Activated naive CD4-positive, alpha-beta T cell treated with anti-CD3 and anti-CD28 coated beads, Interleukin-2, amount 50 U/mL, for 24 hours (primary cell): ENCODE data around the gene RBM47.
"Not testable (repeated sequence)": the region's sequence is repeated elsewhere in the genome, so short reads cannot be mapped to it uniquely, and the experiment has no call there.

Experiments used
- H3K27ac Mint-ChIP-seq: one replicate; pipeline ENCODE4 v1.8.0; 2021; ENCODE audit warnings: mild to moderate bottlenecking, mixed read lengths
- H3K27me3 Mint-ChIP-seq: one replicate; pipeline ENCODE4 v1.8.0; 2021; ENCODE audit warnings: mixed read lengths
- H3K36me3 Mint-ChIP-seq: one replicate; pipeline ENCODE4 v1.8.0; 2021; ENCODE audit warnings: mixed read lengths
- H3K4me1 Mint-ChIP-seq: one replicate; pipeline ENCODE4 v1.8.0; 2021; ENCODE audit warnings: mixed read lengths
- H3K4me3 Mint-ChIP-seq: one replicate; pipeline ENCODE4 v1.8.0; 2021; ENCODE audit warnings: mild to moderate bottlenecking, mixed read lengths
- H3K9me3 Mint-ChIP-seq: one replicate; pipeline ENCODE4 v1.8.0; 2021; ENCODE audit warnings: mixed read lengths

Gene RBM47

GRCh38 chr4:40453912-40454311, 175.8 kb downstream of the RBM47 start:
- peaks cover 17% of the 10 kb centered on the region for H3K4me1 Mint-ChIP-seq
- no peaks in the 10 kb centered on the region for H3K9me3 Mint-ChIP-seq
- H3K27ac Mint-ChIP-seq = no peak overlapping the region
- no peaks in the 10 kb centered on the region for H3K36me3 Mint-ChIP-seq
- no peak overlapping the region for H3K4me3 Mint-ChIP-seq
- H3K27me3 Mint-ChIP-seq = no peaks in the 10 kb centered on the region

DNA sequence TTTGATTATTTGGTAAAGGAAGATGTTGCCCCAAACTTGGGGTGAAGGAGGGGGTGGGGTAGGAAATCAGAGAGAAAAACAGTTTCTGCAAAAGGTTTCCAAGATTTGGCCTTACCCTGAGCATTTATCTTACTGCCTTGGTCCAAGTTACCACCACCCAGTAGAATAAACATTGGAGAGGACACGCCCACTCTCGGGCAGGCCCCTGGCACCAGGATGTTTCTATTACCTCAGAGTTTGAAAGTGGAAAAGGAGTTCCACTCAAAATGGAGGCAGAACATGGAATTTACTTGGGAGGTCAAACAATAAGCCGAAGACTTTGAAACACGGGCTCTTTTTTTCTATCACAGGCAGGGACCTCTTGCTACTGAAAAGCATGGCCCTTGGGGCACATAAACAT, 180.8 kb downstream of the RBM47 start:
- Mint-ChIP-seq H3K4me3 (no peak overlapping the region), H3K27me3 (no peaks in the 10 kb centered on the region), H3K4me1 (peaks cover 22% of the 10 kb centered on the region), H3K36me3 (no peaks in the 10 kb centered on the region), H3K27ac (peak overlapping the region; percentile 43), H3K9me3 (no peaks in the 10 kb centered on the region)

DNA sequence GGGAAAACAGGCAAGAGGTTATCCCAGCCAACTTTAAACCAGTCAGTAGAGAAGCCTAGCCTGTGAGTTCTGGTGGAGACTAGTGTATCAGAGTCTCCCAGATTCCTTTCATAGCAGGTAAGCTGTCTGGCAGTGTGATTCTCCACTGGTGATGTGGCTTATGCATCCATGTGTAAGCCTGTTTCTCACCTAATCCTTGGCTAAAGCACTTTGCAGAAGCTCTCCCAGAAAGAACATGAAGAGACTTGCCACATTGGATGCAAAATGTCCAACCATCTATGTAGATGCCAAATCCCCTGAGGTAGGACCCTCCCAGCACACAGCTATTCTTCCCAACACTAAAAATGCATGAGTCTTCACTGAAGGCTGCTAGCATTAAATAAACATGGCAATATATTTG, 182.8 kb downstream of the RBM47 start:
- Mint-ChIP-seq H3K27me3 (no peaks in the 10 kb centered on the region), H3K36me3 (no peaks in the 10 kb centered on the region), H3K27ac (no peak overlapping the region), H3K4me3 (no peak overlapping the region), H3K9me3 (no peaks in the 10 kb centered on the region), H3K4me1 (peaks cover 17% of the 10 kb centered on the region)

DNA sequence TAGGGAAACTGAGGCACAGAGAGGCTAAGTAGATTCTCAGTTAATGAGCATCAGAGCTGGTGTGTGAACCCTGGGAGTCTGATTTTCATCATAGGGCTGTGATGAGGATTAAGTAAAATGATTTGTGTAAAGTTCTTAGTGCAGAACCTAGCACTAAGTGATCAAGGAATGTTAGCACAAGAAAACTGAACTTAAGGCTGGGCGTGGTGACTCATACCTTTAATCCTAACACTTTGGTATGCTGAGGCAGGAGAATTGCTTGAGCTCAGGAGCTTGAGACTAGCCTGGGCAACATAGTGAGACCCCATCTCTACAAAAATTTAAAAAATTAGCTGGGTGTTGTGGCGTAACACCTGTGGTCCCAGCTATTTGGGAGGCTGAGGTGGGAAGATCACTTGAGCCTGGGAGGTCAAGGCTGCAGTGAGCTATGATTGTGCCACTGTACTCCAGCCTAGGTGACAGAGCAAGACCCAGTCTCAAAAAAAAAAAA, 183.4 kb downstream of the RBM47 start:
- not testable (repeated sequence) for H3K9me3 Mint-ChIP-seq, H3K36me3 Mint-ChIP-seq, H3K4me3 Mint-ChIP-seq, H3K27ac Mint-ChIP-seq, H3K27me3 Mint-ChIP-seq
- peaks cover 17% of the 10 kb centered on the region for H3K4me1 Mint-ChIP-seq

- Mint-ChIP-seq H3K27ac (no peak overlapping the region), H3K4me1 (peaks cover 20% of the 10 kb centered on the region), H3K4me3 (no peak overlapping the region), H3K36me3 (no peaks in the 10 kb centered on the region), H3K27me3 (no peaks in the 10 kb centered on the region), H3K9me3 (no peaks in the 10 kb centered on the region)
Measured at GRCh38 chr4:40445671-40446070, 184.0 kb downstream of the RBM47 start.

GRCh38 chr4:40441430-40441829, 188.2 kb downstream of the RBM47 start:
- H3K4me1 Mint-ChIP-seq = peaks cover 38% of the 10 kb centered on the region
- no peak overlapping the region for H3K4me3 Mint-ChIP-seq
- peaks cover 2% of the 10 kb centered on the region for H3K36me3 Mint-ChIP-seq
- H3K27me3 Mint-ChIP-seq = no peaks in the 10 kb centered on the region
- H3K9me3 Mint-ChIP-seq = no peaks in the 10 kb centered on the region
- H3K27ac Mint-ChIP-seq = no peak overlapping the region

DNA sequence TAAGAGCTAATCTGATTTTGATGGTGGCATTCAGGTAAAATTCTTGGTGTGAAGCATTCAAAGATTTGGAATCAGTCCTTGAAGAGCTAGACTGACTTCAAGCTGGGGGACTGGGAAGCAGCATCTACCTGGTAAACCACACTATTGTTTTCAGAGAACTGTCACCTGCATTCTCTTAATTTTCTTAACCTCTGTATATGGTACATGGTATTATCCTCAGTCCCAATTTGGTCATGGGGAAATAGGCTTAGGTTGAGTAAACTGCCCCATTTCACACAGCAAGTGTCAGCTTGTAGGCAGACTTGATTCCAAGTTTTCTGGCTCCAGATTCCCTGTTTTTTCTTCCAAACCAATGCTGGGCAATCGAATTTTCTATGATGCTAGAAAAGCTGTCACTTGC, 190.1 kb downstream of the RBM47 start:
- no peaks in the 10 kb centered on the region for H3K27me3 Mint-ChIP-seq
- H3K27ac Mint-ChIP-seq = peak overlapping the region; percentile 59
- no peaks in the 10 kb centered on the region for H3K9me3 Mint-ChIP-seq
- H3K4me1 Mint-ChIP-seq = peaks cover 46% of the 10 kb centered on the region
- H3K4me3 Mint-ChIP-seq = no peak overlapping the region
- H3K36me3 Mint-ChIP-seq = peaks cover 2% of the 10 kb centered on the region

DNA sequence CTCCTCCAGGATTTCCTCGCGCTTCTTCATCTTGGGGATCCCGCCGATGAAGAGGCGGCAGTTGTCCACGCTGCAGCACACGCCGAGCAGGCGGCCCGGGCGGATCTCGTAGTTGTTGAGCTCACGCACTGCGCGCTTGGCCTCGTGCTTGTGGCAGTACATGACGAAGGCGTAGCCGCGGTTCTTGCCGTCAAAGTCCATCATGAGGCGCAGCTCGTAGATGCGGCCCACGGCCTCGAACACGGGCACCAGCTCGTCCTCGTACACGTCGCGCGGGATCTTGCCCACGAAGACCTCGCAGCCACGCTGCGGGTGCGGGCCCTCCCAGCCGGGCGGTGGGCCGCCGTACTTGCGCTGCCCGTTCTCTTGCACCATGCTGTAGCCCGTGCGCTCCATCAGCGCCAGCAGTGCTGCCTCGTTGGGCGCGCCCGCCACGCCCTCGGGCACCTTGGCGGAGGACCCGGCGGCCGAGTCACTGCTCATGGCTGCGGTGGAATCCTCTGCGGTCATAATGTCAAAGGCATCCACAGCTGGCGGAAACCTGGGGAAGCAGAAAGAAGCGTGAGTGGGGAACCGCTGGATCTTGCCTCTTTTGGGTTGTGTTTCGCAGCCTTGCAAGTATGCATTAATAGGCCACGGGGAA, 191.2 kb downstream of the RBM47 start:
- Mint-ChIP-seq H3K4me1 (peaks cover 56% of the 10 kb centered on the region), H3K4me3 (peak overlapping the region; percentile 67), H3K27me3 (no peaks in the 10 kb centered on the region), H3K27ac (peak overlapping the region; percentile 82), H3K36me3 (peaks cover 2% of the 10 kb centered on the region), H3K9me3 (no peaks in the 10 kb centered on the region)

- H3K4me3 Mint-ChIP-seq = no peak overlapping the region
- H3K27ac Mint-ChIP-seq = no peak overlapping the region
- H3K9me3 Mint-ChIP-seq = no peaks in the 10 kb centered on the region
- H3K27me3 Mint-ChIP-seq = no peaks in the 10 kb centered on the region
- H3K36me3 Mint-ChIP-seq = peaks cover 2% of the 10 kb centered on the region
- H3K4me1 Mint-ChIP-seq = peaks cover 62% of the 10 kb centered on the region
Measured at GRCh38 chr4:40437741-40438383, 191.8 kb downstream of the RBM47 start.

- not testable (repeated sequence) for H3K9me3 Mint-ChIP-seq, H3K27me3 Mint-ChIP-seq, H3K36me3 Mint-ChIP-seq, H3K4me3 Mint-ChIP-seq, H3K27ac Mint-ChIP-seq
- H3K4me1 Mint-ChIP-seq = peaks cover 64% of the 10 kb centered on the region
Measured at GRCh38 chr4:40435306-40435705, 194.4 kb downstream of the RBM47 start.

DNA sequence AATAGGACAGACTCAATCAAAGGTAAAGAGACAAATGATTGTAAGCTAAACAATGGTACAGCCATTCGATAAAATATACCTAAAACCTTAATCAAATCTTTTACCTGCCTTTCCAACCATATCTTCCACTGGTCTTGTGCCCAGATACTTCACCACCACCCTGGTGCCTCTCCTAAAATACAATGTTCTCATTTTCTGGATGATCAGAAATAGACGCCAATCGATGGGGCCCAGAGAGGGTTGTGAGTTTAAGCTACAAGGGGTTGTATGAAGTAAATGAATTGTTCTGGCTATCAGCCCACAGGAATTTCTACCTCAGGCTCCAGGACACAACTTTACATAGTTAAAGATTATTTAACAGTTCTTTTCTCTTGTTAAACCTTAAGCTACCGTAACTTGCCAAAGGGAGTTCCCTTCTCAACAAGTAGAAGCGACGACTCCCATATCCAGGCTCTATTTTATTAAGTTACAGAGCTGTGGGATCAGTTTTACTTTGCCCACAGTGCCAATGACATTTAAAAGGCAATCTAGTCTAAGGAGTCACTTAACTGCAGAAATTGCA, 195.5 kb downstream of the RBM47 start:
- Mint-ChIP-seq H3K4me3 (no peak overlapping the region), H3K27ac (peak overlapping the region; percentile 75), H3K27me3 (no peaks in the 10 kb centered on the region), H3K4me1 (peaks cover 54% of the 10 kb centered on the region), H3K9me3 (no peaks in the 10 kb centered on the region), H3K36me3 (peaks cover 2% of the 10 kb centered on the region)

- Mint-ChIP-seq H3K9me3 (no peaks in the 10 kb centered on the region), H3K27me3 (no peaks in the 10 kb centered on the region), H3K27ac (no peak overlapping the region), H3K36me3 (no peaks in the 10 kb centered on the region), H3K4me3 (no peak overlapping the region), H3K4me1 (peaks cover 46% of the 10 kb centered on the region)
Measured at GRCh38 chr4:40432504-40432903, 197.2 kb downstream of the RBM47 start.

DNA sequence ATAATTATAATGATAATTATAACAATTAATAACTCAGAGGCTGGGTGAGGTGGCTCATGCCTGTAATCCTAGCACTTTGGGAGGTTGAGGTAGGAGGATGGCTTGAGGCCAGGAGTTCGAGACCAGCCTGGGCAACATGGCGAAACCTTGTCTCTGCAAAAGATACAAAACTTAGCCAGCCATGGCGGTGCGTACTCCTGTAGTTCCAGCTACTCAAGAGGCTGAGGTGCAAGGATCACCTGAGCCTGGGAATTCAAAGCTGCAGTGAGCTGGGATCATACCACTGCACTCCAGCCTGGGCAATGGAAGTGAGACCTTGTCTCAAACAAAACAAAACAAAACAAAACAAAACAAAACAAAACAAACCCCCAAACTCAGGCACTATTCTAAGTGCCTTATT, 201.8 kb downstream of the RBM47 start:
- not testable (repeated sequence) for H3K9me3 Mint-ChIP-seq, H3K36me3 Mint-ChIP-seq, H3K27me3 Mint-ChIP-seq, H3K4me3 Mint-ChIP-seq, H3K27ac Mint-ChIP-seq
- H3K4me1 Mint-ChIP-seq = peaks cover 21% of the 10 kb centered on the region

- H3K9me3 Mint-ChIP-seq = no peaks in the 10 kb centered on the region
- peaks cover 1% of the 10 kb centered on the region for H3K36me3 Mint-ChIP-seq
- peaks cover 16% of the 10 kb centered on the region for H3K4me1 Mint-ChIP-seq
- H3K27ac Mint-ChIP-seq = no peak overlapping the region
- no peak overlapping the region for H3K4me3 Mint-ChIP-seq
- no peaks in the 10 kb centered on the region for H3K27me3 Mint-ChIP-seq
Measured at GRCh38 chr4:40427128-40427527, 202.5 kb downstream of the RBM47 start.

DNA sequence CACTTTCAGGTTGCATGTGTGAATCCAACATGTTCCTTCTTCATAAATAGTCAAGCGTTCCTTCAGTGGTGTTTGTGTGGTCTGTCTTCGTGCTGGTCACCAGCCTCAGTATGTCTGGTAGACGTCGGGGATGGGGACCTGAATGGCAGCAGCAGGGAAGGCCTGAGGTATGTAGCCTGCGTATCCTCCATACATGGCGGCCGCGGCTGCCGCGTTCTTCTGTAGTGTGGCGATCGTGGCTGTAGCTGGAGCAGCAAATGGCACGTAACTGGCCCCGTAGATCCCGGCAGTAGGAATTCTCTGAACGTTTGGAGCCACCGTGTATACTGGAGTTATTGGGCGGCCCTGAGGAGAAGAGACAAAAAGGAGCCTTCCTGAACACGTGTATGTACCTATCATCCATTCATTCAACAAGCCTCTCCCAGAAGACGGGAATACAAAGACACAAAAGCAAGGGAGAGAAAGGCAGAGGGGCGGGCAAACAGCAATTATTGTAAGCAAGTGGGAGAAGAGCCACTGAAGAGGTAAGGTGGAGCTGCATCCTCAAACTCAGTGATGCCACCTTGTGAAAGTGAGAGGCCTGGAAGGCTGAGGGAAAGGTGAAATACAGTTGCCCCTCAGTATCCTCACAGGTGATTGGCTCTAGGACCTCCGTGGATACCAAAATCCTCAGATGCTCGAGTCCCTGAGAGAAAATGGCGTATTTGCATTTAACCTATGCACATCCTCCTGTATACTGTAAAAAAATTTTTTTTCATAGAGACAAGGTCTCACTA, 203.7 kb downstream of the RBM47 start:
- no peak overlapping the region for H3K27ac Mint-ChIP-seq
- no peaks in the 10 kb centered on the region for H3K9me3 Mint-ChIP-seq
- peaks cover 1% of the 10 kb centered on the region for H3K36me3 Mint-ChIP-seq
- peaks cover 4% of the 10 kb centered on the region for H3K4me1 Mint-ChIP-seq
- H3K27me3 Mint-ChIP-seq = no peaks in the 10 kb centered on the region
- no peak overlapping the region for H3K4me3 Mint-ChIP-seq

DNA sequence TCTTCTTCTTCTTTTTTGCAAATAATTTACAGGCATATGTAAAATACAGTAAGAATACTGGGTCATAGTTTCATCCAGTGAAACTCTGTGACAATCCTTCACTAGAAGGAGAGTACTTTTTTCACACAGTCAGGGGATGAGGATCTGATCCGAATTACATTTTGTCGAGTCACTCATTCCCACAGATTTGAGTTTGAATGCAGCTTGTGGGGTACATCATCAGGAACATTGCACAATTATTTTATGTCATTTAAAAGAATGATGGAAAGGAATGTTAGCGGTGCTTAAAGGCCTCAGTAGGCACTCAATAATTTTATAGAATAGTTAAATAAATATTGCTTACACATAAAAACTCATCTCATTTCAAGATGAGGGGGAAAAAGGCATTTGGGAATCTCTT, 205.9 kb downstream of the RBM47 start:
- H3K27me3 Mint-ChIP-seq = no peaks in the 10 kb centered on the region
- peaks cover 3% of the 10 kb centered on the region for H3K4me1 Mint-ChIP-seq
- no peaks in the 10 kb centered on the region for H3K9me3 Mint-ChIP-seq
- H3K36me3 Mint-ChIP-seq = peaks cover 1% of the 10 kb centered on the region
- H3K4me3 Mint-ChIP-seq = no peak overlapping the region
- H3K27ac Mint-ChIP-seq = no peak overlapping the region
